K562 (cell line): Measurements from ENCODE around the gene CCDC136.

Experiments
- GABPA ChIP-seq: fragments of 200-800 bp; sonication (Bioruptor generic); conservative IDR thresholded peaks from 2 replicates; pipeline ENCODE4 v1.6.1; 2016; ENCODE audit warnings: low read depth, missing genetic modification characterization, missing compliant biosample characterization
- REST ChIP-seq, 2 experiments: fragments of 450-650 bp; formaldehyde crosslinking in 1 of 2; IDR thresholded peaks; 2 replicates each; pipeline versions ENCODE4 v1.4.0 to v1.6.1; 2014 to 2020; ENCODE audit warnings: mild to moderate bottlenecking in 2 of 2, borderline replicate concordance in 1 of 2, low read depth in 1 of 2
- SIN3A ChIP-seq, 2 experiments: fragments of 150-350 bp in 1 of 2; IDR thresholded peaks; 2 replicates each; pipeline ENCODE4 v1.6.1; 2011 to 2016; ENCODE audit warnings: borderline replicate concordance in 2 of 2, low read depth in 2 of 2, low read length in 2 of 2, mild to moderate bottlenecking in 2 of 2, moderate library complexity in 2 of 2; ENCODE audit not compliant: control insufficient read depth in 1 of 2
- TAF1 ChIP-seq: IDR thresholded peaks from 2 replicates; pipeline ENCODE4 v1.6.1; 2011; ENCODE audit warnings: mild to moderate bottlenecking, low read length, moderate library complexity; ENCODE audit not compliant: insufficient read depth, control insufficient read depth, severe bottlenecking; ENCODE audit errors: extremely low read depth
- ZNF232 ChIP-seq: sonication (generic); formaldehyde crosslinking; IDR thresholded peaks from 2 replicates; pipeline ENCODE4 v1.8.0; 2022; ENCODE audit warnings: mild to moderate bottlenecking, missing genetic modification reagents
- ZNF274 ChIP-seq: IDR thresholded peaks from 2 replicates; pipeline ENCODE4 v1.6.1; 2011; ENCODE audit warnings: low read depth, mild to moderate bottlenecking, low read length, moderate library complexity, borderline replicate concordance

GRCh38 chr7:128774029-128774689, 17.6 kb upstream of the CCDC136 start:
- TF ChIP-seq SIN3A (IDR thresholded peaks at IDR 0.05; ENCODE audit: borderline replicate concordance in 2 of 2, control insufficient read depth in 1 of 2, low read depth in 2 of 2, low read length in 2 of 2) (no peak), GABPA (tag) (no peak), TAF1 (no peak), ZNF274 (no peak), REST (IDR thresholded peaks at IDR 0.05; ENCODE audit: borderline replicate concordance) (no peak), REST (CRISPR knock-in tag; IDR thresholded peaks at IDR 0.05; ENCODE audit: low read depth) (no peak), ZNF232 (CRISPR knock-in tag) (no peak)
